Thymus (tissue), 14 donors: Measurements from ENCODE around the gene DSC3. TPM values are rescaled to one million over a fixed set of nuclear protein-coding genes. Genes with fewer than 3 reads are reported as not detected.

ENCODE experiments used
- DNase-seq, 9 donors: peaks; one replicate each; pipeline ENCODE4 v3.0.0-alpha.2; 2013; ENCODE audit warnings: low spot score in 9 of 9, low read depth in 6 of 9, missing footprints in 1 of 9
- H3K27ac ChIP-seq, 2 donors: one replicate each; pipeline ENCODE4 v1.5.1; 2013; ENCODE audit warnings: control low read depth in 1 of 2, low read depth in 1 of 2, low read length in 1 of 2, mild to moderate bottlenecking in 1 of 2, moderate library complexity in 1 of 2
- H3K27me3 ChIP-seq, 2 donors: one replicate each; pipeline ENCODE4 v1.5.1; 2013; ENCODE audit warnings: low read length in 1 of 2; ENCODE audit not compliant: control insufficient read depth in 2 of 2, insufficient read depth in 1 of 2
- H3K36me3 ChIP-seq, 2 donors: one replicate each; pipeline ENCODE4 v1.5.1; 2013; ENCODE audit warnings: low read length in 1 of 2, mild to moderate bottlenecking in 1 of 2, moderate library complexity in 1 of 2; ENCODE audit not compliant: control insufficient read depth in 2 of 2, insufficient read depth in 2 of 2
- H3K4me1 ChIP-seq, 2 donors: one replicate each; pipeline ENCODE4 v1.5.1; 2013; ENCODE audit warnings: low read length in 2 of 2; ENCODE audit not compliant: control insufficient read depth in 2 of 2, insufficient read depth in 2 of 2
- H3K4me3 ChIP-seq, 2 donors: one replicate each; pipeline ENCODE4 v1.5.1; 2013; ENCODE audit warnings: low read length in 2 of 2, control low read depth in 1 of 2, mild to moderate bottlenecking in 1 of 2
- H3K9me3 ChIP-seq, 2 donors: one replicate each; pipeline ENCODE4 v1.5.1; 2013; ENCODE audit warnings: low read length in 1 of 2, mild to moderate bottlenecking in 1 of 2; ENCODE audit not compliant: control insufficient read depth in 2 of 2, insufficient read depth in 1 of 2
- WGBS: extraction: QIAGEN DNeasy Blood & Tissue Kit; methylation state at CpG from one replicate; pipeline ENCODE4 v1.1.7; 2013; 5-methylcytosine and 5-hydroxymethylcytosine counted together
- long read RNA-seq, 10 donors: transcript quantifications; one replicate each; lab custom pipeline, GENCODE V29; 2026
- polyA plus RNA-seq: library from polyadenylated mRNA; stranded (reverse); fragments of 200-250 nt; gene quantifications from one replicate; pipeline ENCODE4 v1.2.3, GENCODE V29; 2013
- total RNA-seq: library from RNA; stranded (reverse); fragments of 120-200 nt; gene quantifications from one replicate; pipeline ENCODE4 v1.2.4, GENCODE V29; 2013
- donor health status: healthy.

The DSC3 gene
- total RNA-seq: 6.9 TPM
- 16.8 TPM for polyA plus RNA-seq
- long read RNA-seq, donor 1: 0 reads
- long read RNA-seq, donor 2: 0 reads
- long read RNA-seq, donor 3: 0 reads
- long read RNA-seq, donor 4: 0 reads
- long read RNA-seq, donor 5: 0 reads
- long read RNA-seq, donor 6, full-length matches to known transcripts: 1 of 1 reads
- long read RNA-seq, donor 6, partial matches to known transcripts: 0 of 1 reads
- long read RNA-seq, donor 6, other reads (novel, unspliced or antisense): 0 of 1 reads
- long read RNA-seq, donor 7: 0 reads
- long read RNA-seq, donor 8: 0 reads
- long read RNA-seq, donor 9, full-length matches to known transcripts: 1 of 1 reads
- long read RNA-seq, donor 9, partial matches to known transcripts: 0 of 1 reads
- long read RNA-seq, donor 9, other reads (novel, unspliced or antisense): 0 of 1 reads
- long read RNA-seq, donor 10: 0 reads

GRCh38 chr18:31042406-31043181, at the start of gene DSC3:
Gene DSC3 (minus strand): TSS chr18:31042742. CDS start chr18:31042660, 82 bp downstream.
- 4% methylated on average over 73 of the region's 73 CpGs for WGBS
- Histone ChIP-seq H3K4me3 (peak within 1 kb of the TSS; percentile 29 to 33), H3K27ac (peak within 1 kb of the TSS; percentile 55 to 82), H3K27me3 (peaks cover 38 to 54% of the 10 kb centered on the region in 2 donors), H3K4me1 (no peaks in the 10 kb centered on the region), H3K36me3 (no peaks in the 10 kb centered on the region), H3K9me3 (peaks cover 0 to 6% of the 10 kb centered on the region in 2 donors)
- DNase-seq: no peak

GRCh38 chr18:31091350-31091749, 48.8 kb upstream of the DSC3 start:
- WGBS: 95% methylated on average over 1 of the region's 1 CpG
- Histone ChIP-seq H3K9me3 (no peaks in the 10 kb centered on the region), H3K4me1 (no peaks in the 10 kb centered on the region), H3K27ac (no peak overlapping the region), H3K36me3 (no peaks in the 10 kb centered on the region), H3K4me3 (no peak overlapping the region), H3K27me3 (no peaks in the 10 kb centered on the region)
- no peak for DNase-seq

GRCh38 chr18:31088532-31088931, 46.0 kb upstream of the DSC3 start:
- Histone ChIP-seq H3K9me3 (no peaks in the 10 kb centered on the region), H3K4me3 (no peak overlapping the region), H3K36me3 (no peaks in the 10 kb centered on the region), H3K4me1 (no peaks in the 10 kb centered on the region), H3K27me3 (no peaks in the 10 kb centered on the region), H3K27ac (no peak overlapping the region)
- DNase-seq: no peak
- 96% methylated on average over 3 of the region's 3 CpGs for WGBS

GRCh38 chr18:31079973-31080372, 37.4 kb upstream of the DSC3 start:
- DNase-seq: no peak
- H3K27me3 ChIP-seq: no peaks in the 10 kb centered on the region

GRCh38 chr18:31077878-31078277, 35.3 kb upstream of the DSC3 start:
- no peak overlapping the region for H3K27ac ChIP-seq
- 13% methylated on average over 1 of the region's 1 CpG for WGBS
- no peak overlapping the region for H3K4me3 ChIP-seq
- no peaks in the 10 kb centered on the region for H3K4me1 ChIP-seq
- H3K27me3 ChIP-seq: no peaks in the 10 kb centered on the region
- no peak for DNase-seq
- no peaks in the 10 kb centered on the region for H3K9me3 ChIP-seq
- no peaks in the 10 kb centered on the region for H3K36me3 ChIP-seq

More at GRCh38 chr18:31079973-31080372, 37.4 kb upstream of the DSC3 start:
- H3K36me3 ChIP-seq: no peaks in the 10 kb centered on the region
- no peak overlapping the region for H3K4me3 ChIP-seq
- no peak overlapping the region for H3K27ac ChIP-seq
- no peaks in the 10 kb centered on the region for H3K4me1 ChIP-seq
- no peaks in the 10 kb centered on the region for H3K9me3 ChIP-seq
- 92% methylated on average over 3 of the region's 3 CpGs for WGBS

GRCh38 chr18:31072175-31072574, 29.6 kb upstream of the DSC3 start:
- DNase-seq: no peak
- no peaks in the 10 kb centered on the region for H3K4me1 ChIP-seq
- H3K27me3 ChIP-seq: no peaks in the 10 kb centered on the region
- WGBS: 92% methylated on average over 4 of the region's 4 CpGs
- no peaks in the 10 kb centered on the region for H3K9me3 ChIP-seq
- no peak overlapping the region for H3K27ac ChIP-seq
- no peaks in the 10 kb centered on the region for H3K36me3 ChIP-seq
- H3K4me3 ChIP-seq: no peak overlapping the region

GRCh38 chr18:31070206-31070605, 27.7 kb upstream of the DSC3 start:
- H3K27ac ChIP-seq: no peak overlapping the region
- H3K36me3 ChIP-seq: no peaks in the 10 kb centered on the region
- 83% methylated on average over 3 of the region's 3 CpGs for WGBS
- H3K4me1 ChIP-seq: no peaks in the 10 kb centered on the region
- DNase-seq: no peak
- H3K9me3 ChIP-seq: no peaks in the 10 kb centered on the region
- no peak overlapping the region for H3K4me3 ChIP-seq
- H3K27me3 ChIP-seq: no peaks in the 10 kb centered on the region

- Histone ChIP-seq H3K36me3 (no peaks in the 10 kb centered on the region), H3K27ac (no peak overlapping the region), H3K27me3 (no peaks in the 10 kb centered on the region), H3K4me1 (no peaks in the 10 kb centered on the region), H3K9me3 (no peaks in the 10 kb centered on the region), H3K4me3 (no peak overlapping the region)
- no peak for DNase-seq
- WGBS: 93% methylated on average over 1 of the region's 1 CpG
These were observed 23.7 kb upstream of the DSC3 start for GRCh38 chr18:31066266-31066665.
